GM12864 (cell line): ENCODE measurements around the gene CHCHD4.

ENCODE experiments used
- DNase-seq: peaks from one replicate; pipeline ENCODE4 v3.0.0-alpha.2; 2011; ENCODE audit warnings: low read depth
- H3K4me3 ChIP-seq: 2 replicates; pipeline ENCODE4 v1.5.1; 2011; ENCODE audit warnings: mild to moderate bottlenecking, low read depth, low read length, control low read depth
- TF ChIP-seq, protein P1 (sequence below): IDR thresholded peaks from 2 replicates; pipeline ENCODE4 v1.5.1; 2011; ENCODE audit warnings: low read depth, mild to moderate bottlenecking, moderate library complexity, low read length, control low read depth, inconsistent platforms; ENCODE audit errors: missing control alignments

CHCHD4 gene

DNA sequence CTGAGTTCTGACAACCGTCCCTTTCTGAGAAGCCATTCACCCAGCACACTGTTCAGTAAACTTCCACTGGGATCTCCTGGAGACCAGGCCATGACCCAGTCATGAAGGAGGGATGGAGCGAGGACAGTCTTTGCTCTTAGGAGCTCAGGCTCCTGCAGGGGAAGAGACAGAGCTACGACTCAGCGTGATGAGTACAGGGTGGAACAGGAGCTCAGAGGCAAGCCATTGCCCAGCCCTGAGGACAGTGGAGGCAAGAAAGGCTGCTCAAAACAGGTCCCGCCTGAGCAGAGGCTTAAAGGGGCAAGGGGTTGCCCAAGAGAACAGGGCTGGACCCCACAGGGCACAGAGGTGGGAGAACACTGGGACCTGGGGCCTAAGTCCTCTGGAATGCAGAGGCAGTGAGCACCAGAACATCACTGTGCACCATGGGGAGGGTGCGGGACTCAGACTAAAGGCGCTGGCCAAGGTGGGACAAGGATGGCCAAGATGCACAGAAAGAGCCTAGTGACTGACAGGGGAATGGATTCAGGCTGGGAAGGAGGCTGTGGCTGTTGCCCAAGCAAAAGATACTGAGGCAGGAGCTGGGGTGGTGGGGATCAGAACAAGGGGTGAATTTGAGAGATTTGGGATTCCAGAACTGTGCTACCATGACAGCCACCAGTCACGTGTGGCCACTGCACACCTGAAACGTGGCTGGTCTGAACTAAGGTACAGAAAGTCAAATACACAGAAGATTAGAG is 26.0 kb upstream of the CHCHD4 start:
- no peak overlapping the region for H3K4me3 ChIP-seq
- TF ChIP-seq, protein P1, sequence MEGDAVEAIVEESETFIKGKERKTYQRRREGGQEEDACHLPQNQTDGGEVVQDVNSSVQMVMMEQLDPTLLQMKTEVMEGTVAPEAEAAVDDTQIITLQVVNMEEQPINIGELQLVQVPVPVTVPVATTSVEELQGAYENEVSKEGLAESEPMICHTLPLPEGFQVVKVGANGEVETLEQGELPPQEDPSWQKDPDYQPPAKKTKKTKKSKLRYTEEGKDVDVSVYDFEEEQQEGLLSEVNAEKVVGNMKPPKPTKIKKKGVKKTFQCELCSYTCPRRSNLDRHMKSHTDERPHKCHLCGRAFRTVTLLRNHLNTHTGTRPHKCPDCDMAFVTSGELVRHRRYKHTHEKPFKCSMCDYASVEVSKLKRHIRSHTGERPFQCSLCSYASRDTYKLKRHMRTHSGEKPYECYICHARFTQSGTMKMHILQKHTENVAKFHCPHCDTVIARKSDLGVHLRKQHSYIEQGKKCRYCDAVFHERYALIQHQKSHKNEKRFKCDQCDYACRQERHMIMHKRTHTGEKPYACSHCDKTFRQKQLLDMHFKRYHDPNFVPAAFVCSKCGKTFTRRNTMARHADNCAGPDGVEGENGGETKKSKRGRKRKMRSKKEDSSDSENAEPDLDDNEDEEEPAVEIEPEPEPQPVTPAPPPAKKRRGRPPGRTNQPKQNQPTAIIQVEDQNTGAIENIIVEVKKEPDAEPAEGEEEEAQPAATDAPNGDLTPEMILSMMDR = no peak
- no peak for DNase-seq

DNA sequence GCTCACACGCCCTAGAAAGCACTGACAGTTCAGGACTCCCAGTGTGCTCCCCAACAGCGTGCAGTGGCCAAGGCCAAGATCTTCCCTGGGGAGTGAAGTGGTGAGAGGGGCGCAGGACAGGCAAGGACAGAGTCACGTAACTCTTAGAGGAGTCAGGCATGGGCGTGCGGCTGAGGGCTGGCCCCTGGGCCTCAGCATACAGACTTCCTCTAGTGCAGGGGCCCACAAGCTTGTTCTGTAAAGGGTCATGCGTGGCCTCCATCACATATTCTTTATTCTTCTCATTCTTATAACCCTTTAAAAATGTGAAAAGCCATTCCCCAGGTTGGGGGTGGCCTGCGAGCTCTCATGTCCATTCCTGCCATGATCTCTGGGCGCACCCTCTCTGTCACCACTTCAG is 25.4 kb upstream of the CHCHD4 start:
- TF ChIP-seq, protein P1 = no peak
- no peak for DNase-seq
- H3K4me3 ChIP-seq = no peak overlapping the region

DNA sequence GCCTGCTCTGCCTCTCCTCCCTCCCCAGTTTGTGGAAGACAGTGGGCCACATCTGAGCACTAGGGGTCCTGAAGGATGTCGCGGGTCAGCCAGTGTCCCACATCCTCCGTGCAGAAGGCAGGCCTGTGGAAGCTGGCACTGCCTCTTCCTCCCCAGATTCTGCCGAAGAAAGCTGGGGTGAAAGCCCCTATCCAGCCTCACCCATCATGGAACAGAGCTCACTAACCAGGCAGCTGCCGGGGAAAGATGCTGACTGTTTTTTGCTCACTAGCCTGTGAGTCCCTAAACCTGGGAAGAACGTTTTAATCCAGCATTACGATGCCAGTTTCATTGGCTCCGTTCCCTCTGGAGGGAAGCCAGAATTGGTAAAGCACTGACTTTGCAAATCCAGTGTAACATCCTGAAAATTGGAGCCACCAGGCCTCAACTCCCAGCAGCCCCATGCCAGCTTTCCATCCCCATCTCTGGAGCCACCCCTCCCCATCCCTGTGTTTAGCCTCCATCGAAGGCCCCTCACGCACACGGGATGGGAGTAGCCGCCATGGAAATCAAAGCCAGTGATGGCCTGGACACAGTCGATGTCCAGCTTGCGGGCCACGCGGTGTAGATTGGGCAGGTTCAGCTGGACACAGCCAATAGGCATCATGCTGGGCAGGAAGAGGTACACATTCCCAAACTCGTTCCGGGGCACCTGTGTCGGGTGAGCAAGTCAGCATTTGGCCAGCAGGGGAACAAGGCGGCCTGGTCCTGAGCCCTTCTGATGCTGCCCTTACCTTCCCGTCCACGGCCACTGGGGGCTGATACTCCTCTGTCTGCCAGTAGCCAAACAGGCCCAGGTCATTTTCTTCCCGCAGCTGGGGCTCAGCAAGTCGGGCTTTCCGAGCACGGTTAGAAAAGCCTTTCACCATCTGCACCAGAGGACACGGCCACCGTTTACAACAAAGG is 23.6 kb upstream of the CHCHD4 start:
- H3K4me3 ChIP-seq = no peak overlapping the region
- TF ChIP-seq, protein P1 = no peak
- no peak for DNase-seq

DNA sequence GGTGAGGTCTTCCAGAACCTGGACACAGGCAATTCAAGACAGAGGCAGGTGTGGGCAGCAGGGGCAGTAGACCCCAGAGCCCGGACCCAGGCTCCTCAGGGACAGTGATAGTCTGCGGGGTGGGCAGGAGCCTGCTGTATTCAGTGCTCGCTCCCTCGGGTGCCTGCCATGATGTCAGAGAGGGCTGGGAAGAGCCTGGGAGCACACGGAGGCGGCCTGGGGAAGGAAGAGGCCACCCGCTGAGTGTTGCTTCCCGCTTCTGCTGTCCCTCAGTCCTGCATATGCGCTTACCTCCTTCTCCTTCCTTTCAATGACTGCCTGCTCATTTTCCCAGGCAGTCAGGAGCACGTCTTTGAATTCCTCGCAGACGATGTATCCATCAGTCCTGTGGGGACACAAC is 22.9 kb upstream of the CHCHD4 start:
- H3K4me3 ChIP-seq = no peak overlapping the region
- TF ChIP-seq, protein P1 = no peak
- DNase-seq = no peak

DNA sequence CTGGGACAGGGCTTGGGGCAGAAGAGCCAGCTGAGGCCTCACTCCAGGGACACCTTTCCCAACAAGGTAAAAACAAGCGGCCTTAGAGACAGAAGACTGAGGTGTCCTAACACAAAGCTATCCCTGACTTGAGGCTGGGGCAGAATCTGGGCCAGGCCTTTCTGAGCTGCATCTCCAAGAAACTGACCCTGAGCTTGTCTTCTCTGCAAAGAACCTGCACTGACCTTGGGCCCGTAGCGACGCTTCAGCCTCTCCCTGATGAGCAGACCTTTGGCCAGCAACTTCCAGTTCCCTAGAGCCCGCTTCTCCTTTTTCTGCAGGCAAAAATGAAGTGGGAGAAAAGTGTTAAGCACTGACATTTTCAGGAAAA is 22.4 kb upstream of the CHCHD4 start:
- no peak overlapping the region for H3K4me3 ChIP-seq
- TF ChIP-seq, protein P1 = no peak
- DNase-seq = no peak

DNA sequence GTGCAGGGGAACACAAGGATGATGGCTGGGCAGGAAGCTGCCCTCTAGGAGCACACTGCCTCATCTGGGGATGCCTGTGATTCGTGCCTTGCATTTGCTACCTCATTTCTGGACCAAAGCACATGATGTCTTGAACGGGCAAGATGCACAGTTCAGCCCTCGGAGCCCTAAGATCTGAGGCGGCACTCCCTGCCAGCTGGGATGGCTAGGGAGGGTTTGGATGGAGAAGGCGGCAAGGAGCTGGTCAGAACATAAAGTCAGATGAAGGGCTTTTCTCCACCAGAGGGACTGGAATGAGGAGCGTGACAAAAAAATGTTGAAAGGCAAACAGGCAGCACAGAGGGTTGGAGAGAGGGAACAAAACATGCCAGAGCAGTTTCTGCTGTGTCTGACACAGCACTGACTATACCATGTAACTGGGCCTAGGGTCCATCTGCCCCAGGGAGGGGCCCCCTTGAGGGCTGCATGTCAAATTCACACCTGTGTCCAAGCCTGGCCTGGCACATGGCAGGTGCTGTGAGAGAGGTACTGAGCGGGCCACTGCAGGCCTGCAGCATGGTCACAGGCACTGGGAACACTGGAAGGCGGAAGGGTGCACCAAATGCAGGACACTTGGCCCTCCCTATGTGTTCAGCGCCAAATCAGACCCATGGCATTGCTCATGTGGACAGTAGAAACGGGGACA is 21.9 kb upstream of the CHCHD4 start:
- no peak for DNase-seq
- H3K4me3 ChIP-seq = no peak overlapping the region
- TF ChIP-seq, protein P1 = no peak
